ENCODE measurements around the gene CACNA2D1. TPM values are rescaled to one million over a fixed set of nuclear protein-coding genes. Genes with fewer than 3 reads are reported as not detected.

The CACNA2D1 gene
- total and polyA plus RNA-seq, 9 of the 15 experiments (the other 6 are each of a cell fraction or from before 2014, with no cell fraction given): 0.49 TPM; not detected in 8

DNA sequence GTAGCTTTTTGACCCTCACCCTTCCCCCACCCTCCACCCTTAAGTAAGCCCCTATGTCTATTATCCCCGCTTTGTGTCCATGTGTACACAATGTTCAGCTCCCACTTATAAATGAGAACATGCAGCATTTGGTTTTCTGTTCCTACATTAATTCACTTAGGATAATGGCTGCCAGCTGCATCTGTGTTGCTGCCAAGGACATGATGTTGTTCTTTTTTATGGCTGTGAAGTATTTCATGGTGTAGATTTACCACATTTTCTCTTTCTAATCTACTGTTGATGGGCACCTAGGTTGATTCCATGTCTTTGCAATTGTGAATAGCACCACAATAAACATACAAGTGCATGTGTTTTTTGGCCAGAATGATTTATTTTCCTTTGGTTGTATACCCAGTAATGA is 232.2 kb downstream of the CACNA2D1 start:
- in situ Hi-C loops (cut with MboI) (no loop called here), intact Hi-C loops (cut with micrococcal nuclease) (no loop called here)
- H3K4me2 ChIP-seq (ENCODE audit: insufficient read depth, low read length): no peak overlapping the region
- TF ChIP-seq SIX5 (IDR thresholded peaks at IDR 0.05; ENCODE audit: borderline replicate concordance in 1 of 2, insufficient read depth in 1 of 2, low read depth in 1 of 2, low read length in 2 of 2) (no peak), PTRF (tag; IDR thresholded peaks at IDR 0.05) (no peak), KLF16 (IDR thresholded peaks at IDR 0.05) (no peak), ZNF143 (CRISPR knock-in tag; IDR thresholded peaks at IDR 0.05) (no peak), ZNF408 (CRISPR knock-in tag; IDR thresholded peaks at IDR 0.05; ENCODE audit: low read depth) (no peak), RFX5 (IDR thresholded peaks at IDR 0.05; ENCODE audit: low read depth, low read length) (no peak), ZNF133 (CRISPR knock-in tag; IDR thresholded peaks at IDR 0.05) (no peak), TAF1 (IDR thresholded peaks at IDR 0.05; ENCODE audit: control insufficient read depth, extremely low read depth, insufficient read depth, low read length, severe bottlenecking) (no peak), EWSR1 (IDR thresholded peaks at IDR 0.05; ENCODE audit: borderline replicate concordance, low read depth, partially characterized antibody) (no peak), SIN3A (IDR thresholded peaks at IDR 0.05; ENCODE audit: borderline replicate concordance in 2 of 2, control insufficient read depth in 1 of 2, low read depth in 2 of 2, low read length in 2 of 2) (no peak), FOXK2 (conservative IDR thresholded peaks at IDR 0.05 in 1 of 2, IDR thresholded peaks at IDR 0.05 in 1 of 2; ENCODE audit: low read depth in 2 of 2) (no peak), RBM14 (IDR thresholded peaks at IDR 0.05; ENCODE audit: borderline replicate concordance, insufficient read depth, low read depth, low read length) (no peak), CBX1 (IDR thresholded peaks at IDR 0.05; ENCODE audit: low read depth) (no peak)
- TF ChIP-seq, protein P1, sequence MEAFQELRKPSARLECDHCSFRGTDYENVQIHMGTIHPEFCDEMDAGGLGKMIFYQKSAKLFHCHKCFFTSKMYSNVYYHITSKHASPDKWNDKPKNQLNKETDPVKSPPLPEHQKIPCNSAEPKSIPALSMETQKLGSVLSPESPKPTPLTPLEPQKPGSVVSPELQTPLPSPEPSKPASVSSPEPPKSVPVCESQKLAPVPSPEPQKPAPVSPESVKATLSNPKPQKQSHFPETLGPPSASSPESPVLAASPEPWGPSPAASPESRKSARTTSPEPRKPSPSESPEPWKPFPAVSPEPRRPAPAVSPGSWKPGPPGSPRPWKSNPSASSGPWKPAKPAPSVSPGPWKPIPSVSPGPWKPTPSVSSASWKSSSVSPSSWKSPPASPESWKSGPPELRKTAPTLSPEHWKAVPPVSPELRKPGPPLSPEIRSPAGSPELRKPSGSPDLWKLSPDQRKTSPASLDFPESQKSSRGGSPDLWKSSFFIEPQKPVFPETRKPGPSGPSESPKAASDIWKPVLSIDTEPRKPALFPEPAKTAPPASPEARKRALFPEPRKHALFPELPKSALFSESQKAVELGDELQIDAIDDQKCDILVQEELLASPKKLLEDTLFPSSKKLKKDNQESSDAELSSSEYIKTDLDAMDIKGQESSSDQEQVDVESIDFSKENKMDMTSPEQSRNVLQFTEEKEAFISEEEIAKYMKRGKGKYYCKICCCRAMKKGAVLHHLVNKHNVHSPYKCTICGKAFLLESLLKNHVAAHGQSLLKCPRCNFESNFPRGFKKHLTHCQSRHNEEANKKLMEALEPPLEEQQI (IDR thresholded peaks at IDR 0.05): no peak
- TF ChIP-seq, protein P2, sequence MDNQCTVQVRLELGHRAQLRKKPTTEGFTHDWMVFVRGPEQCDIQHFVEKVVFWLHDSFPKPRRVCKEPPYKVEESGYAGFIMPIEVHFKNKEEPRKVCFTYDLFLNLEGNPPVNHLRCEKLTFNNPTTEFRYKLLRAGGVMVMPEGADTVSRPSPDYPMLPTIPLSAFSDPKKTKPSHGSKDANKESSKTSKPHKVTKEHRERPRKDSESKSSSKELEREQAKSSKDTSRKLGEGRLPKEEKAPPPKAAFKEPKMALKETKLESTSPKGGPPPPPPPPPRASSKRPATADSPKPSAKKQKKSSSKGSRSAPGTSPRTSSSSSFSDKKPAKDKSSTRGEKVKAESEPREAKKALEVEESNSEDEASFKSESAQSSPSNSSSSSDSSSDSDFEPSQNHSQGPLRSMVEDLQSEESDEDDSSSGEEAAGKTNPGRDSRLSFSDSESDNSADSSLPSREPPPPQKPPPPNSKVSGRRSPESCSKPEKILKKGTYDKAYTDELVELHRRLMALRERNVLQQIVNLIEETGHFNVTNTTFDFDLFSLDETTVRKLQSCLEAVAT (IDR thresholded peaks at IDR 0.05): no peak
- H3K4me3 ChIP-seq: no peak overlapping the region
- no peaks in the 10 kb centered on the region for H3K79me2 ChIP-seq (ENCODE audit: control insufficient read depth, insufficient read depth, low read length)
- ChIA-PET CTCF (ENCODE audit: low intra/inter-chr PET ratio) (no interaction called here), POLR2A (no interaction called here)
- peaks cover 2% of the 10 kb centered on the region; the same call in 1 of the 2 replicates for H3K9me3 ChIP-seq (replicated peaks; ENCODE audit: control insufficient read depth, insufficient read depth, low read depth, low read length)
- no peaks in the 10 kb centered on the region for H3K4me1 ChIP-seq (replicated peaks in 1 of 2; ENCODE audit: control insufficient read depth in 2 of 2, insufficient read depth in 2 of 2, low read length in 2 of 2)
- DNase-seq (ENCODE audit: extremely low read depth in 1 of 4, low spot score in 3 of 4): no peak
- H4K20me1 ChIP-seq (replicated peaks; ENCODE audit: control insufficient read depth, insufficient read depth, low read length): no peaks in the 10 kb centered on the region
- BruUV-seq (replicated peaks): no TSS peak
- H3K36me3 ChIP-seq (ENCODE audit: control insufficient read depth, insufficient read depth, low read length): no peaks in the 10 kb centered on the region
- no peak overlapping the region for H3K27ac ChIP-seq (ENCODE audit: extremely low read depth, low read depth, low read length)
- ATAC-seq: no peak
- no peak overlapping the region for H2AFZ ChIP-seq (ENCODE audit: low read depth, low read length)
- 0% methylated on average over 1 of the region's 1 CpG for WGBS (ENCODE audit: insufficient coverage, low coverage, missing lambda C conversion rate)
- no peak overlapping the region for H3K9ac ChIP-seq (ENCODE audit: insufficient read depth in 1 of 2, low read depth in 2 of 2, low read length in 2 of 2)
- no peak for FAIRE-seq
- H3K27me3 ChIP-seq (ENCODE audit: control insufficient read depth in 2 of 2, insufficient read depth in 2 of 2, low read length in 2 of 2): no peaks in the 10 kb centered on the region
- H3K9me1 ChIP-seq (ENCODE audit: control insufficient read depth, insufficient read depth, low read length): no peaks in the 10 kb centered on the region

Measured in K562 (cell line).